PC-3 (cell line): ENCODE measurements around the gene KRTAP10-10. TPM values are rescaled to one million over a fixed set of nuclear protein-coding genes. Genes with fewer than 3 reads are reported as not detected.

Experiments used
- ATAC-seq: fragments of 200-7000 bp; cut with Tn5 transposase; 2 replicates; pipeline ENCODE4 v1.9.1; 2020; ENCODE audit warnings: mild to moderate bottlenecking, moderate library complexity
- BruUV-seq: library from RNA; stranded (reverse); fragments of 400-500 nt; replicated peaks from 2 replicates; lab custom pipeline; 2021; lab: Mats Ljungman, UMichigan
- CTCF ChIA-PET: fragments of 300-600 bp; sonication (Branson Sonifier 250); formaldehyde crosslinking; loops from one replicate; lab custom pipeline; 2022; ENCODE audit warnings: antibody characterized with exemption; lab: Charles Lee
- POLR2A ChIA-PET: fragments of 300-600 bp; sonication (Branson Sonifier 250); formaldehyde crosslinking; loops from one replicate; lab custom pipeline; 2022; ENCODE audit warnings: antibody characterized with exemption; ENCODE audit not compliant: unreplicated experiment; lab: Charles Lee
- DNase-seq: peaks from one replicate; pipeline ENCODE4 v3.0.0-alpha.2; 2015
- H2AFZ ChIP-seq: fragments of 300-600 bp; sonication (generic); 2 replicates; pipeline ENCODE4 v1.6.0; 2016; ENCODE audit warnings: antibody characterized with exemption, low read length
- H3F3A ChIP-seq: fragments of 300-600 bp; sonication (generic); one replicate; pipeline ENCODE4 v1.6.0; 2017; ENCODE audit warnings: antibody characterized with exemption, low read length, control low read depth, mild to moderate bottlenecking; ENCODE audit not compliant: unreplicated experiment
- H3K27ac ChIP-seq: fragments of 300-600 bp; sonication (generic); 2 replicates; pipeline ENCODE4 v1.5.1; 2016; ENCODE audit warnings: mild to moderate bottlenecking, low read length
- H3K27me3 ChIP-seq: fragments of 300-600 bp; sonication (generic); 2 replicates; pipeline ENCODE4 v1.6.1; 2016; ENCODE audit warnings: low read length, mixed read lengths
- H3K36me3 ChIP-seq: fragments of 300-600 bp; sonication (generic); 2 replicates; pipeline ENCODE4 v1.6.1; 2016; ENCODE audit warnings: low read depth, mixed run types, low read length, mixed read lengths
- H3K4me1 ChIP-seq: fragments of 300-600 bp; sonication (generic); 2 replicates; pipeline ENCODE4 v1.5.1; 2016; ENCODE audit warnings: low read length; ENCODE audit not compliant: insufficient read depth
- H3K4me2 ChIP-seq: fragments of 300-600 bp; sonication (generic); 2 replicates; pipeline ENCODE4 v1.6.0; 2016; ENCODE audit warnings: low read length
- H3K4me3 ChIP-seq: fragments of 300-600 bp; sonication (generic); 2 replicates; pipeline ENCODE4 v1.5.1; 2016; ENCODE audit warnings: mild to moderate bottlenecking, low read length, mixed read lengths
- H3K79me2 ChIP-seq: fragments of 300-600 bp; sonication (generic); 2 replicates; pipeline ENCODE4 v1.6.1; 2017; ENCODE audit warnings: low read length, mixed read lengths
- H3K9ac ChIP-seq: fragments of 300-600 bp; sonication (generic); 2 replicates; pipeline ENCODE4 v1.6.0; 2016; ENCODE audit warnings: mild to moderate bottlenecking, low read length
- H3K9me2 ChIP-seq: fragments of 300-600 bp; sonication (generic); replicated peaks from 2 replicates; pipeline ENCODE4 v1.6.1; 2016; ENCODE audit warnings: mixed run types, low read length, mixed read lengths
- H3K9me3 ChIP-seq: fragments of 300-600 bp; sonication (generic); 2 replicates; pipeline ENCODE4 v1.6.1; 2016; ENCODE audit warnings: low read length, mixed read lengths
- H4K20me1 ChIP-seq: fragments of 300-600 bp; sonication (generic); 2 replicates; pipeline ENCODE4 v1.6.1; 2016; ENCODE audit warnings: low read length, mixed read lengths
- EZH2 ChIP-seq: fragments of 300-600 bp; sonication (generic); IDR thresholded peaks from one replicate; pipeline ENCODE4 v1.6.1; 2017; ENCODE audit warnings: antibody characterized with exemption, mild to moderate bottlenecking, low read length; ENCODE audit not compliant: unreplicated experiment
- EZH2phosphoT487 ChIP-seq: fragments of 300-600 bp; sonication (generic); IDR thresholded peaks from 2 replicates; pipeline ENCODE4 v1.6.1; 2018; ENCODE audit warnings: mild to moderate bottlenecking, antibody characterized with exemption, low read length, borderline replicate concordance
- intact Hi-C: fragments of 100-400 bp; cut with micrococcal nuclease; formaldehyde crosslinking; loops from 2 replicates; pipeline ENCODE4 v1.9.0; 2023
- total RNA-seq: library from RNA; depleted of rRNA; stranded (reverse); fragments of >200 nt; gene quantifications from 2 replicates; pipeline ENCODE4 v1.2.3, GENCODE V29; 2014
- TF ChIP-seq, protein P1 (sequence below): fragments of 300-600 bp; sonication (generic); conservative IDR thresholded peaks from 2 replicates; pipeline ENCODE4 v1.5.1; 2017; ENCODE audit warnings: antibody characterized with exemption, low read depth, mild to moderate bottlenecking, low read length

The KRTAP10-10 gene
- total RNA-seq, 1 experiment from 2014 or later: not detected

DNA sequence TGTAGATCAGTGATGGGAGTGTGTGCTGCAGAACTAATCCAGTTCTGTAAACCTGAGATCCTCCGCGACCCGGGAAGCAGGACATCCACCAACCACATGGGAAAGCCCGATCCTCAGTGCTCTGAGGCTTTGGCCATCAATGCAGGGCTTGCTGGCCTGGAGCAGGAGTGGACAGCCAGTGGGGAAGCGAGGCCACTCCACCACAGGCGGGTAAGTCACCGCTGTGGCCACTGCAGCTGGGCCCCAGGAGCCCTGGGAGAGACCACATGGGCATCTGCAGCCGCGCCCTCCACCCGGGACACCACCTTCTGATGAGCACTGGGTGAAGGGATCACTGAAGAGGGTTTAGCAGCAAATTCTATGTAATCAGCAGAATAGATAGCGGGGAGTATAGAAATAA is 44.0 kb downstream of the KRTAP10-10 start:
- ATAC-seq (no peak), DNase-seq (no peak)
- Histone ChIP-seq H3K9me2 (no peaks in the 10 kb centered on the region), H3F3A (no peaks in the 10 kb centered on the region), H3K4me2 (no peak overlapping the region), H3K9ac (no peak overlapping the region), H3K9me3 (no peaks in the 10 kb centered on the region), H3K36me3 (no peaks in the 10 kb centered on the region), H3K27me3 (no peaks in the 10 kb centered on the region), H4K20me1 (no peaks in the 10 kb centered on the region), H2AFZ (no peak overlapping the region), H3K4me3 (no peak overlapping the region), H3K4me1 (no peaks in the 10 kb centered on the region), H3K79me2 (no peaks in the 10 kb centered on the region), H3K27ac (no peak overlapping the region)
- POLR2A ChIA-PET: no interaction called here
- no TSS peak for BruUV-seq
- intact Hi-C loops: no loop called here
- no peak for TF ChIP-seq EZH2
- TF ChIP-seq, protein P1, sequence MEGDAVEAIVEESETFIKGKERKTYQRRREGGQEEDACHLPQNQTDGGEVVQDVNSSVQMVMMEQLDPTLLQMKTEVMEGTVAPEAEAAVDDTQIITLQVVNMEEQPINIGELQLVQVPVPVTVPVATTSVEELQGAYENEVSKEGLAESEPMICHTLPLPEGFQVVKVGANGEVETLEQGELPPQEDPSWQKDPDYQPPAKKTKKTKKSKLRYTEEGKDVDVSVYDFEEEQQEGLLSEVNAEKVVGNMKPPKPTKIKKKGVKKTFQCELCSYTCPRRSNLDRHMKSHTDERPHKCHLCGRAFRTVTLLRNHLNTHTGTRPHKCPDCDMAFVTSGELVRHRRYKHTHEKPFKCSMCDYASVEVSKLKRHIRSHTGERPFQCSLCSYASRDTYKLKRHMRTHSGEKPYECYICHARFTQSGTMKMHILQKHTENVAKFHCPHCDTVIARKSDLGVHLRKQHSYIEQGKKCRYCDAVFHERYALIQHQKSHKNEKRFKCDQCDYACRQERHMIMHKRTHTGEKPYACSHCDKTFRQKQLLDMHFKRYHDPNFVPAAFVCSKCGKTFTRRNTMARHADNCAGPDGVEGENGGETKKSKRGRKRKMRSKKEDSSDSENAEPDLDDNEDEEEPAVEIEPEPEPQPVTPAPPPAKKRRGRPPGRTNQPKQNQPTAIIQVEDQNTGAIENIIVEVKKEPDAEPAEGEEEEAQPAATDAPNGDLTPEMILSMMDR: no peak
- no peak for TF ChIP-seq EZH2phosphoT487
- CTCF ChIA-PET: no interaction called here

DNA sequence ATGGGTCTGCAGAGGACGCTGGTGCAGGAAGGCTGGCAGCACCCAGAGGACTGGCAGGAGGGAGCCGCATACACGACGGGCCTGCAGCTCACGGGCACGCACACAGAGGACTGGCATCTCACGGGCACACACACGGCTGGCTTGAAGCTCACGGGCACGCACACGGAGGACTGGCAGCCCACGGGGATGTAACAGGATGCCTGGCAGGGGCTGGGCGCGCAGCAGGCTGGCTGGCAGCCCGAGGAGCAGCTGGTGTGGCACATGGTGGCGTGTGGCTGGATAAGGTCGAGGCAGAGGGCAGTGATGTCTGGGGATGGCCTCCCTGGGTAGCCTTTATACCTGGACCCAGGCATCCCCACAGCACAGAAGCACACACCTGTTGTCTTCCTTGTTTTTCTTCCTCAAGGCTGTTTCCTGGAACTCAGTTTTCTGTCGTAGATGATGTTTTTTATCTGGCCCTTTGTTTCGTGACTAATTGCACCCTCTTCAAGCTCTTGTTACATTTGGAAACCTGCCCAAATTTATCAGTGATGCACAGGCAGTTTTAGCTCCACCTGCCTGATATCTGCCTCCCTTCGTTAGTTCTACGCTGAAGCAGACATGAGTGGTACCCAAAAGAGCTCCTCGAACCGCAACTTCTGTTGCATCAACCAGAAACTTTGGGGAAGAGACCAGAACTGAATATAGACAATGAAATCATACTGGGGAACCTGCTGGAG is 44.9 kb downstream of the KRTAP10-10 start, which contains the start of gene KRTAP12-1:
Gene KRTAP12-1, minus strand, starts transcription at position 303 of the 719 bp plus-strand sequence. Its CDS starts 40 bp downstream, at position 263.
- H3K9ac ChIP-seq: no peak within 1 kb of the TSS

More for the DNA sequence above, 44.9 kb downstream of the KRTAP10-10 start, which contains the start of gene KRTAP12-1:
- Histone ChIP-seq H3F3A (no peaks in the 10 kb centered on the region), H4K20me1 (no peaks in the 10 kb centered on the region), H3K9me3 (no peaks in the 10 kb centered on the region), H3K36me3 (no peaks in the 10 kb centered on the region), H3K4me2 (no peak within 1 kb of the TSS), H3K27me3 (no peaks in the 10 kb centered on the region), H2AFZ (no peak within 1 kb of the TSS), H3K9me2 (no peaks in the 10 kb centered on the region), H3K79me2 (no peaks in the 10 kb centered on the region), H3K27ac (no peak within 1 kb of the TSS), H3K4me3 (no peak within 1 kb of the TSS), H3K4me1 (no peaks in the 10 kb centered on the region)
- DNase-seq (no peak), ATAC-seq (no peak)
- POLR2A ChIA-PET: no interaction called here
- CTCF ChIA-PET: no interaction called here
- no TSS peak for BruUV-seq
- TF ChIP-seq, protein P1: no peak
- TF ChIP-seq EZH2phosphoT487 (no peak), EZH2 (no peak)
- intact Hi-C loops: no loop called here
